Measurements from ENCODE around the gene CDHR3.

Gene CDHR3

GRCh38 chr7:106069471-106070200, 106.6 kb downstream of the CDHR3 start:
- no peak for TF ChIP-seq CTCF (conservative IDR thresholded peaks at IDR 0.05; ENCODE audit: low read depth, low read length)
- Histone ChIP-seq H3K27ac (no peak overlapping the region), H4K20me1 (ENCODE audit: insufficient read depth) (no peaks in the 10 kb centered on the region), H3K4me3 (IDR thresholded peaks at IDR 0.05; ENCODE audit: insufficient read depth, low read depth, low read length) (no peak overlapping the region), H3K27me3 (ENCODE audit: insufficient read depth, low read depth) (no peaks in the 10 kb centered on the region), H2AFZ (ENCODE audit: low read depth) (no peak overlapping the region), H3K4me1 (ENCODE audit: low read depth, poor library complexity, severe bottlenecking) (no peaks in the 10 kb centered on the region), H3K4me2 (no peak overlapping the region), H3K79me2 (ENCODE audit: insufficient read depth, low read depth) (no peaks in the 10 kb centered on the region), H3K36me3 (ENCODE audit: insufficient read depth) (no peaks in the 10 kb centered on the region), H3K9ac (no peak overlapping the region)

- Histone ChIP-seq H3K4me2 (no peak overlapping the region), H4K20me1 (ENCODE audit: insufficient read depth) (no peaks in the 10 kb centered on the region), H3K9ac (no peak overlapping the region), H3K4me3 (IDR thresholded peaks at IDR 0.05; ENCODE audit: insufficient read depth, low read depth, low read length) (no peak overlapping the region), H3K36me3 (ENCODE audit: insufficient read depth) (no peaks in the 10 kb centered on the region), H3K4me1 (ENCODE audit: low read depth, poor library complexity, severe bottlenecking) (no peaks in the 10 kb centered on the region), H3K27ac (no peak overlapping the region), H2AFZ (ENCODE audit: low read depth) (no peak overlapping the region), H3K27me3 (ENCODE audit: insufficient read depth, low read depth) (no peaks in the 10 kb centered on the region), H3K79me2 (ENCODE audit: insufficient read depth, low read depth) (no peaks in the 10 kb centered on the region)
- no peak for TF ChIP-seq CTCF (conservative IDR thresholded peaks at IDR 0.05; ENCODE audit: low read depth, low read length)
Observed at GRCh38 chr7:106070201-106070551, 107.1 kb downstream of the CDHR3 start.

- no peak overlapping the region for H3K4me3 ChIP-seq (IDR thresholded peaks at IDR 0.05; ENCODE audit: insufficient read depth, low read depth, low read length)
- H3K36me3 ChIP-seq (ENCODE audit: insufficient read depth) = no peaks in the 10 kb centered on the region
- H3K9ac ChIP-seq = no peak overlapping the region
- no peak for TF ChIP-seq CTCF (conservative IDR thresholded peaks at IDR 0.05; ENCODE audit: low read depth, low read length)
- no peak overlapping the region for H3K27ac ChIP-seq
- H3K4me1 ChIP-seq (ENCODE audit: low read depth, poor library complexity, severe bottlenecking) = no peaks in the 10 kb centered on the region
- no peak overlapping the region for H3K4me2 ChIP-seq
- H2AFZ ChIP-seq (ENCODE audit: low read depth) = no peak overlapping the region
- H4K20me1 ChIP-seq (ENCODE audit: insufficient read depth) = no peaks in the 10 kb centered on the region
- no peaks in the 10 kb centered on the region for H3K27me3 ChIP-seq (ENCODE audit: insufficient read depth, low read depth)
- H3K79me2 ChIP-seq (ENCODE audit: insufficient read depth, low read depth) = no peaks in the 10 kb centered on the region
Observed at GRCh38 chr7:106070567-106071254, 107.6 kb downstream of the CDHR3 start.

- Histone ChIP-seq H3K4me2 (no peak overlapping the region), H4K20me1 (ENCODE audit: insufficient read depth) (no peaks in the 10 kb centered on the region), H3K9ac (no peak overlapping the region), H3K4me3 (IDR thresholded peaks at IDR 0.05; ENCODE audit: insufficient read depth, low read depth, low read length) (no peak overlapping the region), H3K27ac (no peak overlapping the region), H3K36me3 (ENCODE audit: insufficient read depth) (no peaks in the 10 kb centered on the region), H2AFZ (ENCODE audit: low read depth) (no peak overlapping the region), H3K4me1 (ENCODE audit: low read depth, poor library complexity, severe bottlenecking) (no peaks in the 10 kb centered on the region), H3K27me3 (ENCODE audit: insufficient read depth, low read depth) (no peaks in the 10 kb centered on the region), H3K79me2 (ENCODE audit: insufficient read depth, low read depth) (no peaks in the 10 kb centered on the region)
- no peak for TF ChIP-seq CTCF (conservative IDR thresholded peaks at IDR 0.05; ENCODE audit: low read depth, low read length)
Observed at GRCh38 chr7:106071356-106071998, 108.4 kb downstream of the CDHR3 start.
